Measurements from ENCODE around the gene RBM33.
A peak's percentile ranks its signal among the peaks of the same experiment; 100 is the strongest.

RBM33 gene

GRCh38 chr7:155798673-155799439 lies 154.4 kb downstream of the RBM33 start:
- no peak overlapping the region for H3K27ac Mint-ChIP-seq

GRCh38 chr7:155799514-155799913 lies 155.1 kb downstream of the RBM33 start:
- Mint-ChIP-seq H3K9me3 (no peaks in the 10 kb centered on the region), H3K4me3 (no peak overlapping the region), H3K36me3 (no peaks in the 10 kb centered on the region), H3K4me1 (peaks cover 5% of the 10 kb centered on the region), H3K27ac (no peak overlapping the region), H3K27me3 (peaks cover 12% of the 10 kb centered on the region)
- ATAC-seq (ENCODE audit: low read depth): no peak
- DNase-seq (ENCODE audit: low spot score in 2 of 2): no peak

More at GRCh38 chr7:155798673-155799439, 154.4 kb downstream of the RBM33 start:
- peaks cover 5% of the 10 kb centered on the region for H3K4me1 Mint-ChIP-seq
- H3K9me3 Mint-ChIP-seq: no peaks in the 10 kb centered on the region
- no peaks in the 10 kb centered on the region for H3K36me3 Mint-ChIP-seq
- H3K4me3 Mint-ChIP-seq: no peak overlapping the region
- peak; percentile 67 for ATAC-seq (ENCODE audit: low read depth)
- DNase-seq (ENCODE audit: low spot score in 2 of 2): no peak
- H3K27me3 Mint-ChIP-seq: peaks cover 12% of the 10 kb centered on the region

DNA sequence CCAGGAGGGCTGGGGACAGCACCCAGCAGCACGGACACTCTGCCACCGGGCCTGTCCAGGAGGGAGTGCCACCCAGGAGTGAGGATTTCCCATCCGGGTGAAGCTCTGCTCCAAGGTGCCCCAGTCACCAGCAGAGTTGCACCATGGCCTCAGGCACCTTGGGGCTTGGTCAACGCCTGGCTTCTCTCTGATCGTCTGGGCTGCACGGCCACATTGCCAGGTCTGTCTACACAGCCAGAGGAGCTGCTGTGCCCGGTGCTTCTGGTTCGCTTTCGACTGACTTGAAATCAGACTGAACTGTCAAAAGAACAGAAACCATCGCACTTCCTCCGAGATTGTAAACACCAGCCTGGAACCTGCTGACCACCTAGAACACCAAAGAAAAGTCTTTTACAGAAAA lies 155.8 kb downstream of the RBM33 start:
- Mint-ChIP-seq H3K9me3 (no peaks in the 10 kb centered on the region), H3K4me3 (no peak overlapping the region), H3K4me1 (peaks cover 5% of the 10 kb centered on the region), H3K27ac (no peak overlapping the region), H3K36me3 (no peaks in the 10 kb centered on the region), H3K27me3 (peaks cover 12% of the 10 kb centered on the region)
- no peak for ATAC-seq (ENCODE audit: low read depth)
- no peak for DNase-seq (ENCODE audit: low spot score in 2 of 2)

- Mint-ChIP-seq H3K27ac (no peak overlapping the region), H3K4me3 (no peak overlapping the region), H3K27me3 (peaks cover 11% of the 10 kb centered on the region), H3K4me1 (peaks cover 5% of the 10 kb centered on the region), H3K36me3 (no peaks in the 10 kb centered on the region), H3K9me3 (no peaks in the 10 kb centered on the region)
- no peak for ATAC-seq (ENCODE audit: low read depth)
- no peak for DNase-seq (ENCODE audit: low spot score in 2 of 2)
Observed at GRCh38 chr7:155800741-155801267, 156.3 kb downstream of the RBM33 start.

- Mint-ChIP-seq H3K4me3 (peak overlapping the region; percentile 25), H3K9me3 (no peaks in the 10 kb centered on the region)
Observed at GRCh38 chr7:155802291-155802690, 157.8 kb downstream of the RBM33 start.

DNA sequence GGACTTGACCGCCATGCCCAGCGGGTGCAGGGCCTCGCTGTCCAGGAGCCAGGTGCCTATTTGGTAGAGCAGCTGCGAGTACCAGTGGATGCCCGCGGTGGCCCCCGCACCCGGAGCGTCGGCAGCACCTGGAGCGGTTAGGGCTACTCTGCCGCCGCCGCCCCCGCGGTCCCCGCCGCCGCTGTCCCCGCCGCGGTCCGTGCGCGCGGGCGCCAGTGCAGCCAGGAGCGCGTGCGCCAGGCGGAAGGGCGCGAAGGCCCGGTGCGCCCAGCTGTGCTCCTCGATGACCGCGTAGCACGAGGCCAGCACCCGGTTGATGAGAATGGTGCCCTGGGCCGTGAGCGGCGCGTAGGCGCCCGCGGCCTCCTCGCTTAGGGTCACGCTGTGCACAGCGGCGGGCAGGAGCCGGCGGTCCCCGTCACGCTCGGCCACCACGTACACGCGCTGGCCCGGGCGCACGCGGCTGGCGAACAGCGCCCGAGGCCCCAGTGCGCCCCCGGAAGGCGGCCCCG lies 158.5 kb downstream of the RBM33 start:
- no peak overlapping the region for H3K27ac Mint-ChIP-seq
- ATAC-seq (ENCODE audit: low read depth): no peak
- H3K9me3 Mint-ChIP-seq: no peaks in the 10 kb centered on the region
- H3K4me3 Mint-ChIP-seq: no peak overlapping the region
- H3K4me1 Mint-ChIP-seq: peaks cover 10% of the 10 kb centered on the region
- no peaks in the 10 kb centered on the region for H3K36me3 Mint-ChIP-seq
- H3K27me3 Mint-ChIP-seq: peaks cover 14% of the 10 kb centered on the region
- DNase-seq (ENCODE audit: low spot score in 2 of 2): no peak

More at GRCh38 chr7:155802291-155802690, 157.8 kb downstream of the RBM33 start:
- peaks cover 7% of the 10 kb centered on the region for H3K4me1 Mint-ChIP-seq
- H3K36me3 Mint-ChIP-seq: no peaks in the 10 kb centered on the region
- no peak for ATAC-seq (ENCODE audit: low read depth)
- peaks cover 11% of the 10 kb centered on the region for H3K27me3 Mint-ChIP-seq
- no peak overlapping the region for H3K27ac Mint-ChIP-seq
- no peak for DNase-seq (ENCODE audit: low spot score in 2 of 2)

- Mint-ChIP-seq H3K4me1 (peaks cover 8% of the 10 kb centered on the region), H3K9me3 (no peaks in the 10 kb centered on the region), H3K27ac (no peak overlapping the region), H3K27me3 (peaks cover 13% of the 10 kb centered on the region), H3K4me3 (peak overlapping the region; percentile 81), H3K36me3 (no peaks in the 10 kb centered on the region)
- DNase-seq (ENCODE audit: low spot score in 2 of 2): peak in 1 of 2 donors; percentile 32
- peak; percentile 18 for ATAC-seq (ENCODE audit: low read depth)
Observed at GRCh38 chr7:155803418-155804376, 159.2 kb downstream of the RBM33 start.

DNA sequence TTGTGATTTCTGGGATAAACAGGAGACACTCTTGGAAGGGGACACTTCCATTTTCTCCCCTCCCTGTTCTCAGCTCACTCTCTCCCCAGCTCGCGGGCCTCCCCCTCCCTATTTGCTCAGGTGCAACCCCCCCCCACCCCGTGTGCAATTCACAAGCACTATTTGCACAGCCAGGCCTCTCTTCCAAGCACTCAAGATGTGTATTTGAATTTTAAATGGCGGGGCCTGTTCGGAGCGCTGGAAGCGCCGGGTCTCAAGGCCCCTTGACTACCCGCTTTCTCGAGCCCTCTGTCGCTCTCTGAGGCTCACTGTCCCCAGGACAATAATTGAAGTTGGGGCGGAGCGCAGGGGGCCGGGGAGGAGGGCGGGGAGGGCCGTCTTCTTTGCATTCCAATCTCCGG lies 160.0 kb downstream of the RBM33 start:
- no peak for DNase-seq (ENCODE audit: low spot score in 2 of 2)
- Mint-ChIP-seq H3K4me1 (peaks cover 13% of the 10 kb centered on the region), H3K36me3 (no peaks in the 10 kb centered on the region), H3K9me3 (no peaks in the 10 kb centered on the region), H3K27ac (no peak overlapping the region), H3K27me3 (peaks cover 16% of the 10 kb centered on the region), H3K4me3 (peak overlapping the region; percentile 65)
- no peak for ATAC-seq (ENCODE audit: low read depth)

DNA sequence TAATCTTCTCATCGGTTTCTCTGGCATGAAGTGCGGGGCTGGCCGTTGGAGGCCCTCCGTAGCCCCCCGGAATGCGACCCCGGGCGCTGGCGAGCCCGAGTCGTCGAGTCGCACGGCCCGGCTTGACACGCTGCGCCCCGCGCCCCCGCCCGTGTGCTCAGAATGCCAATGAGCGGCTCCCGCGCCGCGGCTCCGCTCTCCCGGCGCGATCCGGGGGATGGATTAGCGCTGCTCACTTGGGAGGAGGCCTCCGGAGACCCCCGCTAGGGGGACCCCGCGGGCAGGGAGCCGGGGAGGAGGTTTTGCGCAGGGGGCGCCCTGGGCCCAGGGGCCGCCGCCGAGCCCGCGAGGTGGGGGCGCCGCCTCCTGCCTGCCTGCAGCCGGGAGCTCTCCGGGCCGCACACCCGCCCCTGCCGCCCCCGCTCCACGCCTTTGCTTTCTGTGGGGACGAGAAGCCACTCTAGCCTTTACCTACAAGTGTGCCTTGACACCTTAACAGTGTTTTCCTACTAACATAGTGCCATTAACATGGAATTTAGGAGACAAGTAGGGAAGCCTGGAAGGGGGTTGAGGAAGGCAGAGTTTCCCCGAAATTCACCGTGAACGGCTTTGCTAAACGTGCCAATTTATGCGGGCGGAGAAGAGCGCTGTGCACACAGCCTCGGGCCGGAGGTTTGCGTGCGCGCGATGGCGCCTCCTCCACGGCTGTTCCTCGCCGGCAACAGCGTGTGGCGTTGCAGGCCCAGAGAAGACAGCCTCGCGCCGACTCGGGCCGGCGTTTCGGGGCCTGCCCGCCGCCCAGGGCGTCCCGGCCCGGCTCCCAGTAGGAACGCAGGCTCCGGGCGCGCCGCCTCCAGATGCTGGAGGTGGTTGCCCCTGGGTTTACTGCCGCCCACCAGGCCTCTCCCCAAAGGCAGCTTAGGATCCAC lies 160.7 kb downstream of the RBM33 start:
- H3K27me3 Mint-ChIP-seq: peaks cover 14% of the 10 kb centered on the region
- H3K9me3 Mint-ChIP-seq: no peaks in the 10 kb centered on the region
- no peak overlapping the region for H3K27ac Mint-ChIP-seq
- peak overlapping the region; percentile 72 for H3K4me3 Mint-ChIP-seq
- DNase-seq (ENCODE audit: low spot score in 2 of 2) (peak; percentile 30 to 79), ATAC-seq (ENCODE audit: low read depth) (peak; percentile 69)
- H3K4me1 Mint-ChIP-seq: peaks cover 13% of the 10 kb centered on the region
- no peaks in the 10 kb centered on the region for H3K36me3 Mint-ChIP-seq

DNA sequence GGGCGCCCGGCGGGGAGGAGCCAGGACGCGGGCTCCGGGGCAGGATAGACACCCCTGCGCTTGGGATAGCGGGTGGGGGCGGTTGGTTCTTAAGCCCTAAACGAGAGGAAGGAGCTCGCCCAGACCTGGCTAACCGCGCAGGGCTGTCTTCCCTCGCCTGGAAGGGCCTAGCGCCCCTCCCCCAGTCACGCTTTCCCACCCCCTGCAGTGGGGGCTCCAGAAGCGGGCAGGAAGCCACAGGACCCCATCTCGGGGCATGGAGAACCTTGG lies 161.3 kb downstream of the RBM33 start:
- Mint-ChIP-seq H3K27ac (no peak overlapping the region), H3K36me3 (no peaks in the 10 kb centered on the region), H3K4me3 (no peak overlapping the region), H3K9me3 (no peaks in the 10 kb centered on the region), H3K4me1 (peaks cover 13% of the 10 kb centered on the region), H3K27me3 (peaks cover 14% of the 10 kb centered on the region)
- no peak for ATAC-seq (ENCODE audit: low read depth)
- no peak for DNase-seq (ENCODE audit: low spot score in 2 of 2)

DNA sequence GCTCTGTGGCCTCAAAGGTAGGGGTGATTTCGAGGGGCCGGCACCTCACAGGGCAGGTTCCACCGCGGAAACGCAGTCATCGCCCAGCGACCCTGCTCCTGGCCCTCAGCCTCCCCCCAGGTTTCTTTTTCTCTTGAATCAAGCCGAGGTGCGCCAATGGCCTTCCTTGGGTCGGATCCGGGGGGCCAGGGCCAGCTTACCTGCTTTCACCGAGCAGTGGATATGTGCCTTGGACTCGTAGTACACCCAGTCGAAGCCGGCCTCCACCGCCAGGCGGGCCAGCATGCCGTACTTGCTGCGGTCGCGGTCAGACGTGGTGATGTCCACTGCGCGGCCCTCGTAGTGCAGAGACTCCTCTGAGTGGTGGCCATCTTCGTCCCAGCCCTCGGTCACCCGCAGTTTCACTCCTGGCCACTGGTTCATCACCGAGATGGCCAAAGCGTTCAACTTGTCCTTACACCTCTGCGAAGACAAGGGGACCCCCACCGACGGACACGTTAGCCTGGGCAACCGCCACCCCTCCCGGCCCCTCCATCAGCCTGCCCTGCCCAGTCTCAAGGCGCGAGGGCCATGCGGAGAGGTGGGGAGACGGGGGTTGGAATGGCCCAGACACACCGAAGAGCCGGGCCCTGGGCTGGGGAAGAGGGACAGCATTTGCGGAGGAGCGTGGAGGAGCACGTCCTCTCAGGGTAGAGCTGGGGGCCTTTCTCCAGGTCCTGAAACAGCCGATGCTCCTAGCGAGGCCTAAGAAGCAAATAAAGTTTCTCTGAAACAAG lies 161.8 kb downstream of the RBM33 start:
- Mint-ChIP-seq H3K36me3 (no peaks in the 10 kb centered on the region), H3K27ac (no peak overlapping the region), H3K4me3 (peak overlapping the region; percentile 47)

DNA sequence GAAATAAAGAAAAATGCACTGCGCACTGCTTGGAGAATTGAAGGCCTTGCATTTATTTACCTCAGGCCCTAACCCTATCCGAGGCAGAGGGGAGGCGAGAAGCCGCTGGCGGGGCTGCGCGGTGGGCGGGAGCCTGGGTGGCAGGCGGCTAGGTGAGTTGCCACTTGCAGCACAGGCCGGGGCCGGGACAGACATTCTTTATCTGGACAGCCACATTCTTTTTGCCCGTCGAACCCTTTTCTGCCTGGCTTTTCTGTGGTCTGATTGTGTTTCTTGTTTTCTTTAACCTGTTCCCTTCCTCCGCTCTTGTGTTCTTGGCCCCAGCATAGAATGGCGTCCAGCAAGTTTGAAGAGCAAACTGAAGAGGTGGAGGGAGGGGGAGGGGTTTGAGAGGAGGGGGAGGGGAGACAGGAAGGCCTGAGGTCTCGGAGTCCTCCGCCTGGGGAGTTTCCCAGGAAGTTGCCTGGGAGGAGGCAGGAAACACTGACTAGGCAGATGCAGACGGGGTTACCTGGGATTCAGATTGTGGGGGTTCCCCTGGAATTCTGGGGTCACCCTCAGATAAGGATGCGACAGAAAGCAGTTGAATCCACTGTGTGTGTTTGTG lies 162.7 kb downstream of the RBM33 start:
- DNase-seq (ENCODE audit: low spot score in 2 of 2) (no peak), ATAC-seq (ENCODE audit: low read depth) (no peak)
- Mint-ChIP-seq H3K27ac (no peak overlapping the region), H3K27me3 (peaks cover 23% of the 10 kb centered on the region), H3K4me3 (no peak overlapping the region), H3K36me3 (no peaks in the 10 kb centered on the region), H3K4me1 (peaks cover 20% of the 10 kb centered on the region), H3K9me3 (no peaks in the 10 kb centered on the region)

More for the DNA sequence above, 161.8 kb downstream of the RBM33 start:
- Mint-ChIP-seq H3K27me3 (peaks cover 14% of the 10 kb centered on the region), H3K9me3 (no peaks in the 10 kb centered on the region), H3K4me1 (peaks cover 15% of the 10 kb centered on the region)
- ATAC-seq (ENCODE audit: low read depth) (no peak), DNase-seq (ENCODE audit: low spot score in 2 of 2) (no peak)

Data from memory B cell (primary cell).